GM19328 (cell line): ENCODE data around the gene LEF1.
"Not testable (repeated sequence)": the region's sequence is repeated elsewhere in the genome, so short reads cannot be mapped to it uniquely, and the experiment has no call there.

Source experiments
- ATAC-seq: cut with Tn5 transposase; IDR thresholded peaks from one replicate; pipeline ENCODE4 v1.9.1; 2021; ENCODE audit warnings: mild to moderate bottlenecking, moderate library complexity; ENCODE audit not compliant: unreplicated experiment

Gene LEF1

DNA sequence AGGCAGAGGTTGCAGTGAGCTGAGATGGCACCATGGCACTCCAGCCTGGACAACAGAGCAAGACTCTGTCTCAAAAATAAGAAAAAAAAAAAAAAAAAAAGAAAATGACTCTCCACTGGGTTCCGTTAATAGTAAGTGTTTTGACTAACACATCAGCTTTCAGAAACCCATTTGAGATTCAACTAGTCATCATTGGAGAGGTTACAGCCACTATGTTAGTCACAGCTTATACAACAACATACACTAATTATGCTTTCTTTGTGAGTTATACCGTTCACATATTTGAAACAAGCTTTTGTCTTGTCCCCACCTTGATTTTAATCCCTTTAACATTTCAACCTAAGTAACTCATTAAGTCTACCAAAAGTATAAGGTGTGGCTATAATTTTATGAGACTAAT lies 130.8 kb downstream of the LEF1 start:
- ATAC-seq: no peak

DNA sequence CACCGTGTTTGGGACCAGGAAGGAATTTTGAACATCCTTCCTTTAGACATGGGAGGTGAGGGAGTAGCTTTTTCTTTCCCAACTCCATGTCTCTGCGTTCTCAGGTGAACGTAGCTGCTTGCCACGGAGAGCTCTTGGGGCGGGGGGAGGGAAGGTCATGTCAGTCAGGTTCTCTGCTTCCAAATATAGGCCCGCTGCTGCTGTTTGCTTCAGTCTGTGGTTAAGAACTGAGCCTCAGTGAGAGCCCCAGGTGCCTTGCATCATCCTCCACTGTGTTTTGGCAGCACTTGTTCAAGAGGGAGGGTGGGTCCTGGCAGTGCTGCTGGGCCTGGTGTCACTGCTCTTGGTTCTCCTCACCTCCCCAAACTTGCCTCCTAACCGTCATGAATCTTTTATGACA lies 132.5 kb downstream of the LEF1 start:
- ATAC-seq: no peak

DNA sequence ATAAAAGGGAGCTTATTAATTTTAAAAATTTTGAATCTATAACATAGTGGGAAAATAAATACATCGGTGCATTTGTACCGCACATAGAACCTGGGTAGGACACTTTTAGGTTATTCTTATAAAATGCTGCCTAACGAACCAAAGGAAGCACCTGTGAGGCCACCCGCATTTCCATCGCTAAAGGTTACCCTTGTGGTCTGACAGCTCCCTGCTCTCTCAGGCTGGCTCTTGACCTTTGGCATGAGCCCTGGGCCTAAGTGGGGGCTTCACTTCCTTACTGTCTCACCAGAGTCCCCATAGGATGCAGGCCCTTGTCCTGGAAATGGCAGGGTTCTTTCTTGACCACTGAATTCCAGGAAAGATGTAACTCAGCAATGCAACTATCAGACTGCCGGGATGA lies 133.0 kb downstream of the LEF1 start:
- no peak for ATAC-seq

DNA sequence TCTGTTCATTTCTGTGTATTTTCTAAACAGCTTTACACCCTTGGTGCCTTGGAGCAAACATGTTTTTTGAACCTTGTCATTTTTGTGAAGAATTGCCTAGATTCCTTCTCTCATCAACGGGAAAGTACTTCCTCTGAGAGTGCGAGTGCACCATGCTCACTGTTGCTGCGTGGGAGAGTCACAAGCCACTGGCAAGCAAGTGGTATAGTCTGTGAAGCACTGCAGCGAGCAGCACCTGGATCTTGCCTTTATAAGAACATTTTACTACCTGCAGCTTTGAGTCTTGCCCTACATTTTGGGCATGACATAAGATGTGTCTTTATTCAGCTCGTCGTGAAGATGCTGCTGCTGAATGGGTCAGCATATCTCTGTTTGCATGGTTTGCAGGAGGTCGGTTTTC lies 134.2 kb downstream of the LEF1 start:
- ATAC-seq: no peak

DNA sequence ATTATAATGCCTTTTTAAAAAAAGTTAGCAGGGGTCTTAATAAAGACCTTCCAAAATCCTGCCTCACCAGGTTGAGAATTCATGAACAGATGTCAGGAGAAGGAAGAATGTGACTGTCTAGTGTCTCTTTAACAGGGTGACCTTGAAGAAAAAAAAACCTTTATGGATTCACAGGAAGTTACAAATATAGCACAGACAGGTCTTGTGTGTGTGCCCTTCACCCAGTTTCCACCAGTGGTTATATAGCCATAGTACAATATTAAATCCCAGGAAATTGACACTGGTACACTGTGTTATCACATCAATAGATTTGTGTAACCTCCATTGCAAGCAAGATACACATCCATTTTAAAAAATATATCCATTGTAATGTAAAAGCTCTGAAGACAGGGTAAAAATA lies 135.4 kb downstream of the LEF1 start:
- no peak for ATAC-seq

DNA sequence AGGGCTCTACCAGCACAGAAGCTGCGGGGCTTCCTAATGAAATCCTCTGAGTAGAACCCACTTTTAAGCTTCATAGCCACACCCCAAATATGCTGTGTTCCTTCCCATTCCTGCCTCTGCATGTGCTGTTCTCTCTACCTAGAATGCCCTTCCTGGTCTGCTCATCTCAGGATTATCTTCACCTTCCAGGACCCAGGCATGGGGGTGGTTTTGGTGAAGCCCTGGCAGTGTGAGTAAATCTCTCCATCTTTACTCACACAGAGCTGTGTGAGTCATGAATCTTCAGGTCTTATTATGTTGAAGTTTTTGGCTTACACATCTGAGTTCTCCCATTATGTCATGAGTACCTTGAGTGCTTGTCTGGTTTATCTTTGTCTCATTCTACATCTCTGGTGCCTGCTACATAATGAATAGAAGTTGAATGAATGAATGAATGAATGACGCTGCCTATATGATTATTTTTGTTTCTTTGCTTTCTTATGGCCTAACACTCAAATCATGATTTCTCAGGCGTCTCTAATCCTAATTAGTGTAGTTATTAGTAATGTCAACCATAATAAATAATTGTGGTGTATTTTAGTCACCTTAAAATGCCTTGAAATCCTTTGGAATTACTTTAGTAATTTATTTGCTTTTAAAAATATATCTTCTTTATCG lies 137.2 kb downstream of the LEF1 start:
- ATAC-seq: no peak

DNA sequence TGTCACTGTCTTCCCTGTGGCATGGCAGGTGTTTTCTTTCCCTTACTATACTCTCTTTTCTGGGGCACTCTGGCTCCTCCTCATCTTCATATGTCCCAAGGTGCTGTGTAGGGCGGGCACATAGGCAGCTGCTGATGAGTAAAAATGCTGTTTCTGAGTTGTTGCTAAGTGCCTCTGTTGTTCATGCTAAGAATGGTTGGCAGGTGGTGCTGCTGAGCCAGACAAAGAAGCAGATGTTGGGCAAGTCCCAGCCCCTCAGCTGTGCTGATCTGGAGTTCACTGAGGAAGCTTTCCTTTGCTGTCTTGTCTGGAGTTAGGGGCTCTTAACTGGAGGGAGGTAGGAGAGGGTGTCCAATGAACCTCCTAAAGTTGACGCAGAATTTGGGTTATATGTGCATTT lies 138.4 kb downstream of the LEF1 start:
- peak; percentile 90 for ATAC-seq

DNA sequence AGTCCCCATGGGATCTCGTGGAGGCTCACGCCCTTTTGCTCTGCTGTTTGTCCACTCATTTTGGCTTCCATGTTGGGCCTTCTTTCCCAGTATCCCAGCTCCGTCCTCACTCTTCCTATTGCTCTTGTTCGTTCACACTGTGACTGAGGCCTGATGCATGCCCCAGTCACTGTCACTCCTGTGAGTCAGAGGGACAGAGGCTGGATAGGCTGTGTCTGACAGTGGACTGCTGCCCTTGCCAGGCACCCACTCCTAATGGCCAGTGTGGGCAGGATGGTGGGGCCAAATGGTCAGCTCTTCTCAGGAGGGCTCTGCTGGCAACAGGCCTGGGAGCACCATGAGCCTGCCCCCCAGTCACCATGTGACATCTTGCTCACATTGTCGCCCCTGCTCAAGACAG lies 139.0 kb downstream of the LEF1 start:
- no peak for ATAC-seq

DNA sequence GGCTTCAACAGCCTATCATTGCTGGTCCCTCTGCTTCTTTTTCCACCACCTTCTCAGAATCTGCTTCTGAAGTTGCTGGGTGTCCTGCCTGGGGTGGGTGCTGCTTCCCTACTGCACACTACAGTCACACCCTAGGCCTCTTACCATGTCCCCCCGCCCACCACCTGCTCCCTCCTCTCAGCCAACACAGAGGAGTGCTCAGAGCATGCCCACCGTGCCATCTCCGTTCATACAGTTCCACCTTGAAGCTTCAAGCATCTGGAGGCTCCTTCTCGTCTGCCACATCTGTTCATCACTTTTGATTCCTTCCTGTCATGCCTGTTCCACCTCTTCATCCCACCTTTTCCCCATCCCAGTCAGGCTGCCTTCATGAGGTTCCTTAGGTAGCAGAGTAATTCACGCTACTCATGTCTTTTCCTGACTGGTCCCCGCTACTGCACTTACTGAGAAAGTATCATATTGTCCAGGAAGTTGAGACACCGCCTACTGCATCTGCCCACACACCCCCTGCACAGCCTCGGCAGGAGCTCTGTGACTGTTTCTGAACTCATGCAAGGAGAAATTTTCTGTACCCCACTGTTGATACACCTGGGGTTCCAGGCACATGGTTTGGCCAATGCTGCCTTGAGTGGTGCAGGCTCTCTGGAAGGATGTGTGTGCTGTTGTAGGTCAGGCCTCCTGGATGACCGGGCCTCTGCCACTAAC lies 139.6 kb downstream of the LEF1 start:
- no peak for ATAC-seq

DNA sequence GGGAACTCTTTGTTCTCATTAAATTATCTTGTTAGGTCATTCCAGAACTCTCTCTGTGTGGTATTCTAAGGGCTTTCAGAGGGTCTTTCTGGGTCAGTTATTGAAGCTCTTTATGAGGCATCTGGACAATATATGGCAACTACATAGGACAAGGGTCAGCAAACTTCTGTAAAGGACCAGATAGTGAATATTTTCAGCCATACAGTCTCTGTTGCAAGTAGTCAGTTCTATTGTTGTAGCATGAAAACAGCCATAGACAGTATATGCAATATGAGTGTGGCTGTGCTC lies 143.9 kb downstream of the LEF1 start:
- ATAC-seq: no peak

DNA sequence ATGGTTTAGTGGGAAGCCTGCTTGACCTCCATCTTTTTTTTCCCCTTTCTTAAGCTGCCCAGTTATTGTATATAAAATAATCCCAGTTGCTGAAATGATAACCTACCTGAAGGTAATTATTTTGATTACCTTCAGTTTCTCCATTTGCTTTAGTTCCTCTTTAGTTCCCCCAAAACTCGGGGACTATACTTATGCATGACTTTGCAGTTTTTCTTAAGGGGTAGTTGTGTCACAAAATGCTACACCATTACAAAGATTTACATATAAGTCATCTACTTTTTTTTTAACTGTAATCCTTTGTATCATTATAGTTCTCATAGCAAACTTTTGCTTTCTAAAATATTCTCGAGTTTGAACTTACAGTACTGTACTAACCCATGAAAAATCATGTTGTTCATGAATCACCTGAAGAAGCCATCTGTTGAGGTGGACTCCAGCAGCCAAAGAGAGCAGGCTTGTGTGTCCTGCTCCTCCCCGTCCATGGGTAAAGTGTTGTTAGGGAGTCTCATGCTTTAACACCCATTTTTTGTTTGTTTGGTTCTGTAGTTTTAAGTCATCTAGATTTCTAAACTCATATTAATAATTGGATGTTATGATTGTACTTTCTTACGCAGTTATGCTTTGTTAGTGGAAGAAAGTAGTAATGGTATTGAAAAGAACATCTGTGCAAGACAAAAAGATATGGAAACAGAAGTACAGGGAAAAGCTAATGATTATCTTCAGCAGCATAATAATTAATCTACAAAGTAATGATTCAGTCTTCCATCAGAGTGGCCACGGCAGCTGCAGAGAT lies 144.5 kb downstream of the LEF1 start:
- ATAC-seq: no peak

DNA sequence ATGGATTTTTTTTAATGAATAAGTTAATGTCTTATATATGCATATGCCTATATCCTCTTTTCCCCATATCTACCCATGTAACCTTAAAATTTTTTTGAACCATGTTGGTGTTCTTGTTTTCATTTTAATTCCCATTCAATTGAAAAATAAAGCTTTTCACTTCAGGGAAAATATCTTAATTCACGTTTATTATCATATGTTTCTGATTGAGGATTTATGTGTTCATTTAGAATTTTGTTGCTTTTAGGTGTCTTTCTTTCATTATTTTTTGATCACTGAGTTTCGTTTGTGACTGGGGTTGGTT lies 149.9 kb downstream of the LEF1 start:
- ATAC-seq: no peak

DNA sequence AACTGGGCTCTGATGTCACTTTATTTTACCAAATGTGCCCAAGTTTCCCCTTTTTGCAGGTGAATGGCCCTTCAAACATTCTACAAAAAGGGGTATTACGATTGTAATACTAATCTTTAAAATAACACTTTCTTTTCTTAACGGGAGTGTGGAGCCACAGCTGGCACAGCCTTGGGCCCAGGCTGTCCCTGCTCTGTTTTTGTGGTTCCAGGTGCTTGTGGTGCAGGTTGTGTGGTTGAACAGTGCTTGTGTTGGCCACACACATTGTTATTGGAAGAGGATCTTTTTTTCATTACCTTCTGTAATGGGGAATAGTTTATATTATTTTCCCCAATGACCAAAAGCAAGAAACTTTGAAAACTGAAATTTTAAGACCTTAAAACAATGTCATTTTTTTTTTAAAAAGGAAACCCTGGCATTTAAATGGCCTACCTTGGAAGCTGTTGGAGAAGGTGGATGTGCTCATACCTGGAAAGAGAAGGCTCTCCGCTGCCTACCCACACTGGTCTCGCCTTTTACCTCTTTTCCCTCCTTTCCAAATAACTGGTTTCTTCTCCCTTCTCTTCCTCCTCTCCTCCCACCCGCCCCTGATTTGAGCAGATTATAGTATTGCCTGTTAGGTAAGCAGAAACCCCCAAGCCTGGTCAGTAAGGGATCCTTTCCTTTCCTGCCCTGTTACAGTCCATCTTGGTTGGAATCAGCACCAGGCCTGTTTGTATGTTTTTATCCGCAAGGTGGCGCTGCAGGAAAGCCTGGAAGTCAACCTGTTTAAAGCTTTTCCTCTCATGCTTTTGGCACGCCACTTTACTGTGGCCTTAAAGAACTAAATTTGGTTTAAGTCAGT lies 150.5 kb downstream of the LEF1 start:
- ATAC-seq: peak; percentile 67

DNA sequence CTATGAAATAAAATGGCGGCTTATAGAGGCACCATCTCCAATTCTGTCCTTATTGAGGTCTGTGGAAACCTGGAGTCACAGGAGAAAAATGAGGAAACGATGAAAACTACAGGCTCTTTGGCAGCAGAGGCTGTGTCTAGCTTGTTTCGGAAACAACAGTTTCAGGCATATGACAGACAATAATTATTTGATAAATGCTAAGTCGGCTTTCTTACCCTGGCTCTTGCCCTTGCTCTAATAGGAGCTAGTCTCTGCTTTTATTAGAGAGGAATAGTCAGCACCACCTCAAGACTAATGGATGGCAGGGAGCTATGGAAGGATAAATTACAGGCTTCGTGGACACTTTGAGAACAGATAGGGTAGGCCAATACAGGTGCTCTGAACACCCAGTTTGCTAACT lies 154.8 kb downstream of the LEF1 start:
- no peak for ATAC-seq

DNA sequence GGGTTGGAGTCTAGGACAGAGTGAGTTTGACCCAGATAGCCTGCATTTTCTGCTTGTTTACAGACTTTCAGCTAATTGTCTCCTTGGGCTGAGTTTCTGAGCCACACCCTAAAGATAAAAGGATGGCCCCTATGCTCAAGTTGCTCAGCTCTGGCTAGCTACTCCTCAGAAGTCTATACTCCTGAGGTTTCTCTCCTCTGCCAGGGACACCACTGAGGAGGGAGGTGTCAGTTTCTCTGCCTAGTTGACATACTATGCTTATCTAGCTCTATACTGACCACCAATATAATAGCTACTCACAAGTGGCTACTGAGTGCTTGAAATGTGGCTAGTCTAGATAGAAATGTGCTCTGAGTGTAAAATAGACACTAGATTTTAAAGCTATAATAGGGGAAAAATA lies 155.4 kb downstream of the LEF1 start:
- no peak for ATAC-seq

DNA sequence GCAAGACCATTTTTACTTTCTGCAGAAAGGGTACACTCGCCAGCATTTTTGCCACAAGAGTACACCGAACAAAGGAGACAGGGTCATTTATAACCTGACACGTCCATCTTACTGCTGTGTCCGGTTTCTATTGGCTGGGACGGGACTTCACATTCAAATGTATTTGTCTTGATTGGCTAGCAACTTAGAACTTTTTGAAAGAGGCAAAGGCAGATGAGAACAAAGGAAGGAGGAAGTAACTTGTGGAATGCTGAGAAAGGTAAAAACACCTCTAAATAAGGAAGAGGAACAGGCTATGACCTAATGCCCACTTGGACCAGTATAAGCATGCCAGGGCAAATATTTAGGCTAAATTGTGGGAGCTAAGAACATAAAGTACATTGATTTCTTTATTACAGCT lies 156.3 kb downstream of the LEF1 start:
- ATAC-seq: not testable (repeated sequence)

DNA sequence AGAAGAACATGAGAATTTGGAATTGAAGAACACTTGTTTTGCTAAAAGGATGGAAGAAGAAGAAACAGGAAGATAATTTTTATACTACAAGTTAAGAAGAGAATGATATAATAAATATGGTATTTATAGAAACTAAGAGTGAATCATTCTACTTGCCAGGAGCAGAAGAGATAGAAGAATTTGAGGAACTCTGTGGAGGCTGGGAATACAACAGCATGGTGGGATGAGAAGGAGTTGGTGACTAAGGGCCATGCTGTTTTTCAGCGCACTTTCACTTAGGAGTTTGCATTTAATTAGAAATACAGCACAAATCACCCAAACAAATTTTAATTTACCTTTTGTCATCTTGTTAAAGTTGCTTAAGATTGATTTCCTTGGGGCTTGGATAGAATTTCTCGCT lies 158.6 kb downstream of the LEF1 start:
- ATAC-seq: no peak

DNA sequence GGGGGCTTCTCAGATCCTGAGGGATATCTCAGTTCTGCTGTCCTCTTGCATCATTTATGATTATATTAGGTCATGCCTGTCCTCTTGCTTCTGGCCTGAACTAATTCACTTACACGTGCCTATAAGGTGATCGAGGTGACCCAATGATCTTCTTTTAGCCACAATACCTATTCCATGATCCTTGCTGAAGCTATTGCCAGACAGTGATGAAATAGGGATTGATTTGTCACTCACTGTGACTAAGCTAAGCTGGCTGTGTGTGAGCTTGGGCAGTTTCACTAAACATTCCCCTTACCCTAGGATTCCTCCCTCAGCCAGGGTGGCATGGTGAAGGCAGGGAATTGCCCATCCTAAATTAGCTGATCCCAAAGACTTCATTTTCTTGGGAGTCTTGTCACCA lies 160.0 kb downstream of the LEF1 start:
- ATAC-seq: no peak

DNA sequence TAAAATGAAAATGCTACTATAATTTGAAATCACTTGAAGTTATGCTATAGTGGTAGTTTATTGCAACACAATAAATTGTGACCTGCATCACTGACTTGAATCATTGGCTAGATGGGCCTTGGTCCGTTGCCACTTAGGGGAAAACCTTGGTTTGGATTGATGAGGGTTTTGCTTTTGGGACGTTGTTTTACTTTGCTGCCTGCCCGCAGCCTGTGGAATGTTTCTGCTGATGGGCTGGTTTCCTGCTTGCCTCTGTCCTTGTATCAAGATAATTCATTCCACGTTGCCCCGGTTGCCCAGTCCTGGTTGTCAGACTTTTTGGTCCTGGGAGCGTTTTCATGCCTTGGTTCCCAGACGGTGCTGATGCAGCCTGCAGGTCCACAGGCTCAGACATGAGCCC lies 160.7 kb downstream of the LEF1 start:
- ATAC-seq: no peak

DNA sequence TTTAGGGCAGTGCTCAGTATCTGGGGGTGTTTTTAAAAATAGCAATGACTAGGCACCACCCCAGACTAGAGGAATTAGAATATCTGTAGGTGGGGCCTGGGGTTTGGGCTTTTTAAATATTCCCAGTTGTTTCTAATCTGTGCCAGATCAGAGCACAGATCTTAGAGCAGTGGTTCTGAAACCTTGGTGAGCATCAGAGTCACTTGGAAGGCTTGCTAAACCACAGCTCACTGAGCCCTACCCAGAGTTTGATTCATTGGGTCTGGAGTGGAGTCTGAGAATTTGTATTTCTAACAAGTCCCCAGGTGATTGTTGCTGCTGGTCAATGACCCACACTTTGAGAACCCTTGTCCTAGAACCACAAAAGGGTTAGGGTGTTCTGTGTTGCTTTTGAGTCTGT lies 162.4 kb downstream of the LEF1 start:
- peak; percentile 46 for ATAC-seq

DNA sequence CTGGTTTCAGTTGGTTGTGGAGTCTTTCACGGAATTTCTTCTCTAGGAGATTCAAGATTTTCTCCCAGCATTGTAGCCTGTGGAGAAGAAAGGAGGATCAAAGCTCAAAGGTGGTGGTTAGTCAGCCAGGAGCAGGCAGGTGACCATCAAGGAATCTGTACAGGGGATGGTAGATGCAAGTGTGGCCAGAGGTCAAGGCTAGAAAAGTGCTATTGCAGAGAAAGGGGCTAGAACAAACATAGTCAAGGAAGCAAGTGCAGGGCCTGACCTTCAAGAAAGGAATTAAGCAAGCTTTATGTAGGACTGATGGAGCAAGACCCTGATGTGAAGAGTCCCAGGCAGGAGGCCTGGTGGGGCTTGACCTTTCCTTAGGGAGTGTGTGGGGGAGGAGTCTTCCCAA lies 162.9 kb downstream of the LEF1 start:
- ATAC-seq: no peak

DNA sequence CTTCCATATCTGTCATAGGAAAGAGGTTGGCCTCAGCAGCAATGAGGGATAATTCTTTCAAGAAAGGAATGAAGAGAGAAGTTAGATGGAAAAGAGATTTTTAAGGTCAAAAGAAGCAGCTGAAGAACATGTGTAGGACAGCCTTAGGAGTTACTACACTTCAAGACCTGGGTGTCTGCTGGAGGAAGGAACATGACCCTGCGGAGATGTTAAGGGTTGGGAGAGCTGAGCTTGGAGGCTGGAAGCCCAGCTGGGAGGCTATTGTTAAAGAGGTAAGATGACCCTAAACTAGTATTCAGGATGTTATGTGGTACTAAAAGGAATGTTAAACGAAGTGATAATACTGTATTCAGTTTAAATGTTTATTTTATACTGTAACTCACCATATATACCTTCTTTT lies 164.1 kb downstream of the LEF1 start:
- ATAC-seq: no peak
